GM12878 (cell line): ENCODE results near the gene KIF14. TPM values are rescaled to one million over a fixed set of nuclear protein-coding genes. Genes with fewer than 3 reads are reported as not detected.

Source experiments
- ATAC-seq: fragments of 200-7000 bp; cut with Tn5 transposase; 3 replicates; pipeline ENCODE4 v1.9.1; 2020; ENCODE audit warnings: mild to moderate bottlenecking, moderate library complexity
- BruUV-seq: library from RNA; stranded (reverse); fragments of 400-500 nt; replicated peaks from 2 replicates; lab custom pipeline; 2021; lab: Mats Ljungman, UMichigan
- CTCF ChIA-PET: fragments of 300-600 bp; sonication (Branson Sonifier 250); formaldehyde crosslinking; extraction: SDS; loops from one replicate; lab custom pipeline; 2021; ENCODE audit warnings: inconsistent platforms; lab: Yijun Ruan, JAX
- POLR2A ChIA-PET: fragments of 350-600 bp; formaldehyde crosslinking; extraction: SDS; loops from one replicate; lab custom pipeline; 2021; ENCODE audit warnings: inconsistent platforms; lab: Charles Lee
- RAD21 ChIA-PET: fragments of 300-600 bp; sonication (Branson Sonifier 250); formaldehyde crosslinking; loops from one replicate; lab custom pipeline; 2023; ENCODE audit warnings: antibody characterized with exemption; ENCODE audit not compliant: unreplicated experiment; lab: Charles Lee
- SMC1A ChIA-PET: fragments of 300-600 bp; sonication (Branson Sonifier 250); formaldehyde crosslinking; loops from one replicate; lab custom pipeline; 2023; ENCODE audit not compliant: unreplicated experiment, uncharacterized antibody; lab: Charles Lee
- DNase-seq: peaks from one replicate; pipeline ENCODE4 v3.0.0-alpha.2; 2011; ENCODE audit warnings: low read depth, low spot score
- FAIRE-seq: peaks from 3 replicates; lab custom pipeline; 2011; peaks lifted over from hg19 to GRCh38; lab: Jason Lieb, UNC
- H2AFZ ChIP-seq: 2 replicates; pipeline ENCODE4 v1.6.0; 2011; ENCODE audit warnings: low read depth, low read length, control low read depth; ENCODE audit not compliant: control insufficient read depth
- H3K27ac ChIP-seq: 2 replicates; pipeline ENCODE4 v1.5.1; 2011; ENCODE audit warnings: control low read depth; ENCODE audit not compliant: control insufficient read depth, insufficient read depth
- H3K27me3 ChIP-seq, 2 experiments: replicated peaks in 1 of 2; 2 replicates each; pipeline versions ENCODE4 v1.6.0 to v1.6.1; 2011; ENCODE audit warnings: low read length in 1 of 2; ENCODE audit not compliant: control insufficient read depth in 2 of 2, insufficient read depth in 2 of 2
- H3K36me3 ChIP-seq, 2 experiments: 2 replicates each; pipeline ENCODE4 v1.5.1; 2011; ENCODE audit warnings: low read length in 1 of 2; ENCODE audit not compliant: control insufficient read depth in 2 of 2, insufficient read depth in 2 of 2
- H3K4me1 ChIP-seq: 2 replicates; pipeline ENCODE4 v1.6.1; 2011; ENCODE audit warnings: mild to moderate bottlenecking, low read length, moderate library complexity, mixed read lengths; ENCODE audit not compliant: control insufficient read depth, insufficient read depth
- H3K4me2 ChIP-seq: 2 replicates; pipeline ENCODE4 v1.6.0; 2011; ENCODE audit warnings: control low read depth; ENCODE audit not compliant: control insufficient read depth, insufficient read depth
- H3K4me3 ChIP-seq: fragments of 200-600 bp; sonication (generic); 2 replicates; pipeline ENCODE4 v1.5.1; 2016
- H3K79me2 ChIP-seq: 2 replicates; pipeline ENCODE4 v1.6.0; 2011; ENCODE audit warnings: low read length; ENCODE audit not compliant: control insufficient read depth, insufficient read depth
- H3K9ac ChIP-seq: 2 replicates; pipeline ENCODE4 v1.8.0; 2011; ENCODE audit warnings: low read length, control low read depth, mixed read lengths; ENCODE audit not compliant: control insufficient read depth, insufficient read depth
- H3K9me3 ChIP-seq: replicated peaks from 3 replicates; pipeline ENCODE4 v1.5.1; 2011; ENCODE audit warnings: mild to moderate bottlenecking, low read length; ENCODE audit not compliant: control insufficient read depth, insufficient read depth
- H4K20me1 ChIP-seq: 2 replicates; pipeline ENCODE4 v1.6.0; 2011; ENCODE audit not compliant: control insufficient read depth, insufficient read depth
- IRF3 ChIP-seq: fragments of 450-650 bp; IDR thresholded peaks from 2 replicates; pipeline ENCODE4 v1.6.1; 2014; ENCODE audit warnings: mild to moderate bottlenecking
- SUPT20H ChIP-seq: IDR thresholded peaks from 2 replicates; pipeline ENCODE4 v1.6.1; 2011; ENCODE audit warnings: low read depth, mild to moderate bottlenecking, low read length, moderate library complexity, borderline replicate concordance; ENCODE audit not compliant: control insufficient read depth
- TAF1 ChIP-seq: IDR thresholded peaks from 2 replicates; pipeline ENCODE4 v1.6.1; 2011; ENCODE audit warnings: mild to moderate bottlenecking, low read depth, low read length, borderline replicate concordance
- ZZZ3 ChIP-seq: IDR thresholded peaks from 2 replicates; pipeline ENCODE4 v1.6.1; 2011; ENCODE audit warnings: low read depth; ENCODE audit not compliant: control insufficient read depth, insufficient read length
- WGBS: methylation state at CpG from one replicate; pipeline ENCODE4 v1.1.6; 2016; ENCODE audit warnings: low lambda C conversion rate; ENCODE audit not compliant: insufficient replicate concordance, insufficient coverage; ENCODE audit errors: missing lambda C conversion rate; 5-methylcytosine and 5-hydroxymethylcytosine counted together
- in situ Hi-C: fragments of 300-500 bp; cut with MboI; formaldehyde crosslinking; loops from 9 replicates; pipeline ENCODE4 v1.14.3; 2018; ENCODE audit warnings: mixed read lengths
- intact Hi-C: fragments of 100-400 bp; cut with micrococcal nuclease; formaldehyde crosslinking; loops from one replicate; pipeline ENCODE4 v1.14.2; 2022; ENCODE audit not compliant: unreplicated experiment
- polyA plus RNA-seq, 11 experiments: library from polyadenylated mRNA; depleted of rRNA in 4 of 11; unstranded in 6 of 11; stranded (reverse) in 5 of 11; fragments of >200 nt; fragmentation: Nextera tagmentation in 4 of 11; fragmentation: Illumina TruSeq in 1 of 11; extraction: Ambion mirVana in 4 of 11; extraction: Trizol in 1 of 11; gene quantifications; 1 replicate in 1 of 11; 2 replicates in 10 of 11; pipeline versions ENCODE4 v1.2.1 to v1.2.3, GENCODE V29; 2011 to 2016; ENCODE audit warnings: inconsistent platforms in 2 of 11, missing spikeins in 2 of 11, low read depth in 1 of 11
- total RNA-seq, 4 experiments: library from RNA; depleted of rRNA in 3 of 4; stranded (reverse); fragments of >200 nt in 3 of 4; fragmentation: Illumina TruSeq in 1 of 4; extraction: Trizol in 1 of 4; gene quantifications; 2 replicates each; pipeline versions ENCODE4 v1.2.1 to v1.2.3, GENCODE V29; 2013 to 2021
- TF ChIP-seq, protein P1 (sequence below): IDR thresholded peaks from 2 replicates; pipeline ENCODE4 v1.6.1; 2011; ENCODE audit warnings: borderline replicate concordance, low read depth, mild to moderate bottlenecking, moderate library complexity, low read length; ENCODE audit not compliant: insufficient read depth, poor library complexity, severe bottlenecking

Gene KIF14
- total and polyA plus RNA-seq, 10 of the 15 experiments (the other 5 are each of a cell fraction or from before 2014, with no cell fraction given), result 6.8 to 25.5 (median 14.4) TPM

DNA sequence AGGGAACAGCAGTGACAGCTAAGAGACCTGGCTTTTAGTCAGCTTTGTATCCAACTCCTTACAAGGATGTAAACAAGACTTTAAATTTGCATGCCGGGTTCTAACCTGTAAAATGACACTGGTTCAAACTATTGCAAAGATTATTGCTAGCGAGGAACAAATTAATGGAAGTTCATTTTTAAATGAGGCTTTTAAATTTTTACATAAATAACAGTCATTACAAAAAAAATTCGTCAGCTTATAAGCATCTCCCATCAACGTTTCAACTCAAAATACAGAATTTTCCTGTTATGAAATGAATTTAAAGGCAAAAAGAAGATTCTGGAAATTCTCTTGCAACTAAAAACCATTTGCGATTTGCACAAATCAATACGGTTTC is 668 bp downstream of the KIF14 start:
- CTCF ChIA-PET, result interaction anchor here (0.9 to 9.8 kb wide), 4 partner anchors 61 to 352 kb away, joined by 3 to 280 read pairs (median 4); no protein-coding TSS in a partner anchor
- Histone ChIP-seq H3K79me2 (peaks cover 15% of the 10 kb centered on the region), H3K9ac (peak overlapping the region; percentile 66), H3K9me3 (no peaks in the 10 kb centered on the region), H3K4me2 (peak overlapping the region; percentile 72), H3K27me3 (no peaks in the 10 kb centered on the region), H2AFZ (peak overlapping the region; percentile 70), H4K20me1 (no peaks in the 10 kb centered on the region), H3K27ac (peak overlapping the region; percentile 74), H3K4me3 (peak overlapping the region; percentile 88), H3K36me3 (peaks cover 0 to 3% of the 10 kb centered on the region in 2 experiments; a peak in 1 of 4 replicates), H3K4me1 (peaks cover 17% of the 10 kb centered on the region)
- FAIRE-seq (no peak), ATAC-seq (no peak), DNase-seq (no peak)
- in situ Hi-C loops (loop anchor here (5.0 kb wide), 2 partner anchors 182 to 347 kb away; no protein-coding TSS in a partner anchor), intact Hi-C loops (loop anchor here (1.0 to 5.0 kb wide), 2 partner anchors 49 to 422 kb away; partner anchors contain the start of gene DDX59)
- RAD21 ChIA-PET, result interaction anchor here (1.0 to 7.2 kb wide), 6 partner anchors 50 to 400 kb away, joined by 3 to 179 read pairs (median 36); no protein-coding TSS in a partner anchor
- TF ChIP-seq SUPT20H, result no peak
- TF ChIP-seq TAF1, result no peak
- POLR2A ChIA-PET, result no interaction called here
- 23% methylated on average over 6 of the region's 6 CpGs for WGBS
- TSS peak; percentile 51 for BruUV-seq
- SMC1A ChIA-PET, result interaction anchor here (4.2 to 6.7 kb wide), 2 partner anchors 181 to 187 kb away, joined by 55 to 195 read pairs; no protein-coding TSS in a partner anchor

- FAIRE-seq (no peak), ATAC-seq (peak; percentile 54), DNase-seq (no peak)
- Histone ChIP-seq H3K36me3 (no peaks in the 10 kb centered on the region), H2AFZ (no peak overlapping the region; the same call in 1 of the 2 replicates), H3K4me3 (no peak overlapping the region), H3K9ac (no peak overlapping the region), H3K27me3 (no peaks in the 10 kb centered on the region), H3K9me3 (no peaks in the 10 kb centered on the region), H3K4me2 (no peak overlapping the region), H3K4me1 (no peaks in the 10 kb centered on the region), H4K20me1 (no peaks in the 10 kb centered on the region), H3K79me2 (no peaks in the 10 kb centered on the region), H3K27ac (no peak overlapping the region)
- WGBS, result 52% methylated on average over 2 of the region's 2 CpGs
- ChIA-PET POLR2A (no interaction called here), SMC1A (interaction anchor here (0.7 to 2.0 kb wide), 3 partner anchors 11 to 296 kb away, joined by 3 to 11 read pairs (median 3); no protein-coding TSS in a partner anchor), RAD21 (no interaction called here), CTCF (interaction anchor here (1.2 to 3.1 kb wide), 4 partner anchors 11 to 196 kb away, joined by 3 to 16 read pairs (median 4); no protein-coding TSS in a partner anchor)
- TF ChIP-seq, protein P1, sequence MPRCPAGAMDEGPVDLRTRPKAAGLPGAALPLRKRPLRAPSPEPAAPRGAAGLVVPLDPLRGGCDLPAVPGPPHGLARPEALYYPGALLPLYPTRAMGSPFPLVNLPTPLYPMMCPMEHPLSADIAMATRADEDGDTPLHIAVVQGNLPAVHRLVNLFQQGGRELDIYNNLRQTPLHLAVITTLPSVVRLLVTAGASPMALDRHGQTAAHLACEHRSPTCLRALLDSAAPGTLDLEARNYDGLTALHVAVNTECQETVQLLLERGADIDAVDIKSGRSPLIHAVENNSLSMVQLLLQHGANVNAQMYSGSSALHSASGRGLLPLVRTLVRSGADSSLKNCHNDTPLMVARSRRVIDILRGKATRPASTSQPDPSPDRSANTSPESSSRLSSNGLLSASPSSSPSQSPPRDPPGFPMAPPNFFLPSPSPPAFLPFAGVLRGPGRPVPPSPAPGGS, result no peak
- TF ChIP-seq IRF3 (no peak), ZZZ3 (no peak)
- no TSS peak for BruUV-seq
- intact Hi-C loops, result no loop called here
- in situ Hi-C loops, result no loop called here
Measured at GRCh38 chr1:200610846-200611245, 9.7 kb downstream of the KIF14 start.
